Motor neuron (in vitro differentiated cells): Measurements from ENCODE around the gene VPS13A. TPM values are rescaled to one million over a fixed set of nuclear protein-coding genes. Genes with fewer than 3 reads are reported as not detected.

ENCODE experiments used
- ATAC-seq, 8 experiments: fragments of 200-7000 bp; cut with Tn5 transposase; replicated peaks in 6 of 8; 2 replicates each; pipeline ENCODE4 v1.8.0; 2021; ENCODE audit warnings: mild to moderate bottlenecking in 8 of 8, moderate library complexity in 8 of 8
- H3K27ac ChIP-seq, 2 donors: fragments of 250-450 bp; sonication (Bioruptor Pico); 2 replicates each; pipeline ENCODE4 v1.9.0; 2021; ENCODE audit warnings: antibody characterized with exemption in 2 of 2, mild to moderate bottlenecking in 2 of 2, moderate library complexity in 1 of 2
- H3K4me1 ChIP-seq, 2 donors: fragments of 250-450 bp; sonication (Bioruptor Pico); replicated peaks in 1 of 2; 2 replicates each; pipeline ENCODE4 v1.6.1; 2021; ENCODE audit warnings: antibody characterized with exemption in 2 of 2, mild to moderate bottlenecking in 2 of 2, moderate library complexity in 1 of 2
- H3K4me3 ChIP-seq, 5 donors: fragments of 250-450 bp; sonication (Bioruptor Pico); 2 replicates each; pipeline ENCODE4 v1.9.0; 2021; ENCODE audit warnings: antibody characterized with exemption in 5 of 5, mild to moderate bottlenecking in 5 of 5, moderate library complexity in 4 of 5
- WGBS, 10 experiments: fragments of 450-650 bp; shearing (Covaris generic); methylation state at CpG; one replicate each; pipeline ENCODE4 v1.0.0; 2022; 5-methylcytosine and 5-hydroxymethylcytosine counted together
- in situ Hi-C, 9 experiments: fragments of 400-800 bp; cut with MboI; loops; one replicate each; pipeline ENCODE4 v1.15.0; 2021; ENCODE audit warnings: low sequenced_read_pairs in 9 of 9, low pct_unique_long_range_greater_than_20kb in 2 of 9; ENCODE audit not compliant: unreplicated experiment in 9 of 9
- total RNA-seq, 8 experiments: library from RNA; unstranded; fragments of 300-600 nt; gene quantifications; 2 replicates each; pipeline versions ENCODE4 v1.2.3 to v1.2.4, GENCODE V29; 2022

Gene VPS13A
- total RNA-seq, 8 experiments from 2014 or later = 14.4 to 42.7 (median 21.6) TPM

DNA sequence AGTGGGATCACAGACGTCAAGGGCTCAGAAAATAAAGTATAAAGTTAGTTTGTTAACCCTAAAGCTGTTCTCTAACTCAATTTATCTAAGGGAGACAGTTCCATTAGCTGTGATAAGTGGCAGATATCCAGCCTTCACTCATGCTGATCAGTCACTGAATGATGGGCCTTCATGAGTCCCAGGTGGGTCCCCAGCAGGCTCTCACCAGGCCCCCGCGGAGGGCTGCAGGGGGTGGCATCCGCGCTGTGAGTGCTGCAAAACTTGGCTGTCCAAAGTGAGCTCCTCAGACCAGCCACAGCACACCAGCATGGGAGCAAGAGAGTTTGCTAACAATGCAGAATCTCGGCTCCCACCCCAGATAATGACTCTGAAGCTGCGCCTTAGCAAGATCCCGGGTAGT is 283.6 kb downstream of the VPS13A start:
- in situ Hi-C loops = loop anchor here in 2 of 9 experiments (25.0 kb wide), 1 partner anchor 276 kb away; no protein-coding TSS in a partner anchor
- Histone ChIP-seq H3K4me3 (no peak overlapping the region), H3K4me1 (no peaks in the 10 kb centered on the region), H3K27ac (no peak overlapping the region)
- 0 to 92% (median 58%) methylated on average over 1 to 6 of the region's 8 CpGs; no CpG with 5 or more reads in 1 of the 10 experiments for WGBS, 10 experiments
- ATAC-seq = no peak

DNA sequence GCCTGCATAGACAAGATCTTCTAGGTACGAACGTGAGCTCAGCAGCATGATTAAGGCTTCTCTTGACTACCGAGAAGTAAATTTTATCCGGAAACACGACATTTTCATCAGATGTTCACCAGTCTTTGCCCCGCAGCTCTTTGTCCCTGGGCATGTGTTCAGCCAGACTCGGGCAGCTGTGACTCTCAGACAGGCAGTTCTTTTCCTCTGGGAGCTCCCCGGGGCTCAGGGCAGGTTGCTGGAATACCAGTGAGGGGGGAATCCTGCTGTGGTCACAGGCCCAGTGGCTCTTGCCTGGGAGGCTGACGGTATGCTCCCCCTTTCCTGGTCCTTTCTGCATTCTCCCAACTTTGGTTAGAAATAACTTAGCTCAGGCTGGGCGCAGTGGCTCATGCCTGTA is 284.7 kb downstream of the VPS13A start:
- no peak for ATAC-seq
- Histone ChIP-seq H3K4me1 (no peaks in the 10 kb centered on the region), H3K27ac (no peak overlapping the region), H3K4me3 (no peak overlapping the region)
- in situ Hi-C loops = loop anchor here in 2 of 9 experiments (25.0 kb wide), 1 partner anchor 275 kb away; no protein-coding TSS in a partner anchor
- 64 to 100% (median 81%) methylated on average over 1 to 8 of the region's 10 CpGs; no CpG with 5 or more reads in 3 of the 10 experiments for WGBS, 10 experiments

DNA sequence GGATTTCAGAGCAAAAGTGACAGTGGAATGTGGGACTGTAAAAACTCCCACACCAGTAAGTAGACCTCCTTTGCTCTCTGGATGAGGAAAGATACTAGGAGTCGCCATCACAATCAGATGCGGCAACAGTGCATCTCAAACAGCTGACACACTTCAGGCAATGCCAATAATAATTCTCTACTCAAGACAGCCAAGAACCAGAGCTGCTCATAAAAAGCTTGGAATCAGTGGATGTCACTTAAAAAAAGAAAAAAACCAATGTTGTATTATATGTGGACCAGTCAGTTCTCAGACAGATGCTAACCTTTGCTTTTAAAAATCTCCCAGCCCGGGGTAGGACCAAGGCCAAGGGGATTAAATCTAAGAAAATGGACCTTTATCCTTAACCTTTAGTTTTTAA is 285.8 kb downstream of the VPS13A start:
- Histone ChIP-seq H3K4me1 (no peaks in the 10 kb centered on the region), H3K27ac (no peak overlapping the region), H3K4me3 (no peak overlapping the region)
- in situ Hi-C loops = loop anchor here in 2 of 9 experiments (25.0 kb wide), 1 partner anchor 274 kb away; no protein-coding TSS in a partner anchor
- no peak for ATAC-seq
- WGBS, 10 experiments = 30 to 88% (median 57%) methylated on average over 1 to 3 of the region's 3 CpGs; no CpG with 5 or more reads in 3 of the 10 experiments

DNA sequence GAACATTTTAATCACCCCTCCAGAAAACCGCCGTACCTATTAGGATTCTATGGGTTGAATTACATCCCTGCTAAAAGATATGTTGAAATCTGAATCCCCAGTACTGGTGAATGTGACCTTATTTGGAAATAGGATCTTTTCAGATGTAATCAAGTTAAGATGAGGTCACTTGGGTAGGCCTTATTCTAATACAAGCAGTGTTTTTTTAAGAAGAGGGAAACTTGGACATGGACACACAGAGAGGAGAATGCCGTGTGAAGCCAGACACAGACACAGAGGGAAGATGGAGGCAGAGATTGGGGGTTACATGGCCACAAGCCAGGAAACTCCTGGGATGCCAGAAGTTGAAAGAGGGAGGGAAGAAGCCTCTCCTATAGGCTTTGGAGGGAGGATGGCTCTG is 287.3 kb downstream of the VPS13A start:
- no peaks in the 10 kb centered on the region for H3K4me1 ChIP-seq
- 70 to 100% (median 87%) methylated on average over 2 to 3 of the region's 3 CpGs; no CpG with 5 or more reads in 1 of the 10 experiments for WGBS, 10 experiments
- no peak overlapping the region for H3K4me3 ChIP-seq
- in situ Hi-C loops = loop anchor here in 2 of 9 experiments (25.0 kb wide), 1 partner anchor 273 kb away; no protein-coding TSS in a partner anchor
- ATAC-seq = no peak
- H3K27ac ChIP-seq = no peak overlapping the region

DNA sequence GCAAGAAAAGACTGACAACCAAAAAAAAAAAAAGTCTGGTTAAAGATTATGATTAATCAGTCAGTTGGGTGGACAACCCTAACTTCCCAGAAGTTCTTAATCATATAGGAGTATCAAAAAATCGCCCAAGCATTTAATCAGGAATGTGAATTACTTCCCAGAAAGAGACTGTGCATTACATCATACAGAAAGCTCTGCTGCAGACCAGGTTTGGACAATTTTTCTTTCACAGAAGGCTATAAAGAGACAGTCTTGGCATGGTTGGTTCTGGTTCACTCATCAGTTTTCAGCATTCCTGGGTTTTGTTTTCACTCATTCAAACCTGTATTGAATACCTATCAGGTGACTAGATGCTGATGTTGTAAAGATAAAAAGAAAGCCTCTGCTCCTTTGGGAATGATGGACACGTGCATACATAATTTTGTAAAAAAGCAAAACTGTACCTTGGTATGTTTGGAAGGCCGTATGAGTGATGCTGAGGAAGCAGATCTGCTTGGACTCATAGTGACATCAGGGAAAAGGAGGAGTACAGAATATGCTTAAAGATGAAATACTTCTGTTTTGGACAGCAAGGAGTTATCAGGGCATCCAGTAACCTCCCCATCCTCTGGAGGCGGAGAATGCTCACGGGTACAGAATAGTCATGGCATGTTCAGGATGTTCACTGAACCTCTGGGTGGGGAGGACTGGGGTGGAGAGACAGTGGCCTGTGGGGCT is 292.3 kb downstream of the VPS13A start:
- Histone ChIP-seq H3K4me3 (no peak overlapping the region), H3K4me1 (no peaks in the 10 kb centered on the region), H3K27ac (no peak overlapping the region)
- in situ Hi-C loops = loop anchor here in 2 of 9 experiments (25.0 kb wide), 1 partner anchor 268 kb away; no protein-coding TSS in a partner anchor
- 13 to 83% (median 52%) methylated on average over 1 to 5 of the region's 5 CpGs for WGBS, 10 experiments
- ATAC-seq = peak in 5 of 8 experiments; percentile 36 to 70 (median 46)

Other genes with a start within 250 kb of the VPS13A start
- under 1 TPM in 3 of 8 experiments, not detected in 5; 0.13 to 0.85 (median 0.45) TPM for gene FOXB2, start 157.9 kb upstream of the VPS13A start, total RNA-seq